GM13976 (cell line): ENCODE results near the gene CABLES1.

Experiments
- DNase-seq: peaks from one replicate; pipeline ENCODE4 v3.0.0; 2012; ENCODE audit warnings: low spot score
- CTCF ChIP-seq: IDR thresholded peaks from 2 replicates; pipeline ENCODE4 v1.5.1; 2012; ENCODE audit warnings: borderline replicate concordance, mild to moderate bottlenecking; ENCODE audit not compliant: insufficient read depth; ENCODE audit errors: extremely low read depth, missing control alignments, control extremely low read depth
- in situ Hi-C: fragments of 300-500 bp; cut with MboI; formaldehyde crosslinking; loops from one replicate; pipeline ENCODE4 v1.12.0; 2022; ENCODE audit warnings: low sequenced_read_pairs, mixed read lengths, inconsistent platforms; ENCODE audit not compliant: unreplicated experiment

Gene CABLES1

GRCh38 chr18:23186781-23187180 lies 51.5 kb downstream of the CABLES1 start:
- TF ChIP-seq CTCF: no peak

GRCh38 chr18:23188068-23188760 lies 52.9 kb downstream of the CABLES1 start:
- DNase-seq: no peak
- in situ Hi-C loops: no loop called here
- TF ChIP-seq CTCF: no peak

More at GRCh38 chr18:23186781-23187180, 51.5 kb downstream of the CABLES1 start:
- no peak for DNase-seq
- in situ Hi-C loops: no loop called here

- TF ChIP-seq CTCF: no peak
- DNase-seq: no peak
- in situ Hi-C loops: no loop called here
These were observed 53.8 kb downstream of the CABLES1 start for GRCh38 chr18:23189099-23189498.

GRCh38 chr18:23189768-23190661 lies 54.7 kb downstream of the CABLES1 start:
- no peak for TF ChIP-seq CTCF
- in situ Hi-C loops: no loop called here
- no peak for DNase-seq

- DNase-seq: no peak
- in situ Hi-C loops: no loop called here
- TF ChIP-seq CTCF: no peak
These were observed 55.9 kb downstream of the CABLES1 start for GRCh38 chr18:23191232-23191631.

GRCh38 chr18:23193742-23194141 lies 58.5 kb downstream of the CABLES1 start:
- in situ Hi-C loops: no loop called here
- no peak for TF ChIP-seq CTCF
- DNase-seq: no peak
